ENCODE measurements around the gene CTSK. TPM values are rescaled to one million over a fixed set of nuclear protein-coding genes. Genes with fewer than 3 reads are reported as not detected.
"Not testable (repeated sequence)": the region's sequence is repeated elsewhere in the genome, so short reads cannot be mapped to it uniquely, and the experiment has no call there.

The CTSK gene
- polyA plus RNA-seq (2013, experiment 1 of 2), result 7.9 TPM
- polyA plus RNA-seq (2013, experiment 2 of 2), result 6.4 TPM

DNA sequence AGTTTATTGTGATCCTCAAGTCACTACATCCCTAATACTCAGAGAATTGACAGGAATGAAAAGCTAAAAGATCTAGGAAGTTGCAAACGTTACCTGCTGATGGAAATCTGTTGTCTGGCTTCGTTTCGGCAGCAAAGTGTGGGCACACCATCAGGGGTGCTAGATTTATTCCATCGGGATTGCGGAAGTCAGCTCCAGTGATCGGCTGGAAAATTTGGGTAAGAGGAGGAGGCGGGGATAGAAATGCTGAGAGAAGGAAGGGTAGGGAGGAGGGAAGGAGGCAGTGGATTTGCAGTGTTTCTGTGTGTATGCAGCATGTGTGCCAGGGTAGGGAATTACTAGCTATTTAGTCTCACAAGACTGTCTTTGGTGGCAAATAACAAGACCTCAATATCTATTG lies at the start of gene CTSK:
Gene CTSK, minus strand, starts transcription at position 140 of the 400 bp plus-strand sequence. CDS start 1,455 bp downstream, outside the sequence.
- H3K4me1 ChIP-seq (ENCODE audit: control insufficient read depth, insufficient read depth, low read length, poor library complexity, severe bottlenecking), result no peaks in the 10 kb centered on the region
- H3K36me3 ChIP-seq (ENCODE audit: control insufficient read depth, insufficient read depth, low read length), result peaks cover 33% of the 10 kb centered on the region
- WGBS, 2 experiments (ENCODE audit: insufficient coverage in 2 of 2), result 74 to 76% methylated on average over 5 of the region's 7 CpGs
- no peaks in the 10 kb centered on the region for H3K9me3 ChIP-seq (ENCODE audit: control insufficient read depth, low read length)
- H3K4me3 ChIP-seq (ENCODE audit: extremely low read depth, insufficient read depth, low read length, poor library complexity, severe bottlenecking), result no peak within 1 kb of the TSS
- peak within 1 kb of the TSS; percentile 8 for H3K27ac ChIP-seq (ENCODE audit: low read depth, low read length, severe bottlenecking)

DNA sequence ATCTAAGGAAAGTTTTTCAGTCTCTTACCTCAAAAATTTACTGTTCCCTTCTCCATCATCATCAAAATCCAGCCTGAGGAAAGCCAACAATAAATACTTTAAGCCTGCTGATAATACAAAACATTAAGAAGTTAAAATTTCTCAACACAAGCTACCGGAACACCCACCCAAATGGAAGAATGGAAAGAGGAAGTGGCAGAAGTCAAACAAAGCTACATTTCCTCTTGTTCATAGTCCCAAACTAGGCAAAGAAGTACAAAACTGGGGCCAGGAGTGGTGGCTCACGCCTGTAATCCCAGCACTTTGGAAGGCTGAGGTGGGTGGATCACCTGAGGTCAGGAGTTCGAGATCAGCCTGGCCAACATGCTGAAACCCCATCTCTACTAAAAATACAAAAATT lies 44.7 kb upstream of the CTSK start:
- peaks cover 59% of the 10 kb centered on the region for H3K36me3 ChIP-seq (ENCODE audit: control insufficient read depth, insufficient read depth, low read length)
- not testable (repeated sequence) for H3K27ac ChIP-seq (ENCODE audit: low read depth, low read length, severe bottlenecking); H3K9me3 ChIP-seq (ENCODE audit: control insufficient read depth, low read length); H3K4me3 ChIP-seq (ENCODE audit: extremely low read depth, insufficient read depth, low read length, poor library complexity, severe bottlenecking); H3K4me1 ChIP-seq (ENCODE audit: control insufficient read depth, insufficient read depth, low read length, poor library complexity, severe bottlenecking)
- WGBS, 2 experiments (ENCODE audit: insufficient coverage in 2 of 2), result no CpG with 5 or more reads among the region's 3 CpGs

DNA sequence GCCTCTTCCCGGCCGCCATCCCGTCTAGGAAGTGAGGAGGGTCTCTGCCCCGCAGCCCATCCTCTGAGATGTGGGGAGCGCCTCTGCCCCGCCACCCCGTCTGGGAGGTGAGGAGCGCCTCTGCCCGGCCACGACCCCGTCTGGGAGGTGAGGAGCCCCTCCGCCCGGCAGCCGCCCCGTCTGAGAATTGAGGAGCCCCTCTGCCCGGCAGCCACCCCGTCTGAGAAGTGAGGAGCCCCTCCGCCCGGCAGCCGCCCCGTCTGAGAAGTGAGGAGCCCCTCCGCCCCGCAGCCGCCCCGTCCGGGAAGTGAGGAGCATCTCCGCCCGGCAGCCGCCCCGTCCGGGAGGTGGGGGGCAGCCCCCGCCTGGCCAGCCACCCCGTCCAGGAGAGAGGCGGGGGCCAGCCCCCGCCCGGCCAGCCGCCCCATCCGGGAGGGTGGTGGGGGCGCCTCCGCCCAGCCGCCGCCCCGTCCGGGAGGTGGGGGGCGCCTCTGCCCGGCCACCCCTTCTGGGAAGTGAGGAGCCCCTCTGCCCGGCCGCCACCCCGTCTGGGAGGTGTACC lies 42.8 kb upstream of the CTSK start:
- H3K4me3 ChIP-seq (ENCODE audit: extremely low read depth, insufficient read depth, low read length, poor library complexity, severe bottlenecking); H3K9me3 ChIP-seq (ENCODE audit: control insufficient read depth, low read length); H3K4me1 ChIP-seq (ENCODE audit: control insufficient read depth, insufficient read depth, low read length, poor library complexity, severe bottlenecking); H3K27ac ChIP-seq (ENCODE audit: low read depth, low read length, severe bottlenecking): not testable (repeated sequence)
- peaks cover 50% of the 10 kb centered on the region for H3K36me3 ChIP-seq (ENCODE audit: control insufficient read depth, insufficient read depth, low read length)
- 93 to 96% methylated on average over 21 to 27 of the region's 49 CpGs for WGBS, 2 experiments (ENCODE audit: insufficient coverage in 2 of 2)

DNA sequence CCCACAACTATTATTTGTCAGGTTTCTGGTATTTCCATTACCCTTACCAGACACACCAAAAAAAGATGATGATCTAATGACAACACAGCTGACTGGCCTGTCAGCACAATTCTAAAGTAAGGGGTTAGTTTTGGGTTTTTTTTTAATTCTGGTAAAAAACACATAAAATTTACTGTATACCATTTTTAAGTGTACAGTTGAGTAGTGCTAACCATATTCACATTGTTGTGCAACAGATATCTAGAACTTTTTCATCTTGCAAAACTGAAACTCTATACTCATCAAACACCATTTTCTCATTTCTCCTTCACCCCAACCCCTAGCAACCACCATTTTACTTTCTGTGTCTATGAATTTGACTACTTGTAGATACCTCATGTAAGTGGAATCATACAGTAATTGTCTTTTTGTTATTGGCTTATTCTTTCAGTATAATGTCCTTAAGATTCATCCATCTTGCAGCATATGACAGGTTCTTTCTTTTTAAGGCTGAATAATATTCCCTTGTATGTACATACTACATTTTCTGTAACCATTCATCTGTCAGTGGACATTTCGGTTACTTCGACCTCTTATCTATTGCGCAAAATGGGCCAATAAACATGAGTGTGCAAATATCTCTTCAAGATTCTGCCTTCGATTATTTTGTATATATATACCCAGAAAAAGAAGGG lies 38.5 kb upstream of the CTSK start:
- H3K4me1 ChIP-seq (ENCODE audit: control insufficient read depth, insufficient read depth, low read length, poor library complexity, severe bottlenecking), result no peaks in the 10 kb centered on the region
- H3K4me3 ChIP-seq (ENCODE audit: extremely low read depth, insufficient read depth, low read length, poor library complexity, severe bottlenecking), result no peak overlapping the region
- H3K9me3 ChIP-seq (ENCODE audit: control insufficient read depth, low read length), result no peaks in the 10 kb centered on the region
- 94% methylated on average over 3 of the region's 4 CpGs; no CpG with 5 or more reads in 1 of the 2 experiments for WGBS, 2 experiments (ENCODE audit: insufficient coverage in 2 of 2)
- peaks cover 29% of the 10 kb centered on the region for H3K36me3 ChIP-seq (ENCODE audit: control insufficient read depth, insufficient read depth, low read length)
- H3K27ac ChIP-seq (ENCODE audit: low read depth, low read length, severe bottlenecking), result no peak overlapping the region

DNA sequence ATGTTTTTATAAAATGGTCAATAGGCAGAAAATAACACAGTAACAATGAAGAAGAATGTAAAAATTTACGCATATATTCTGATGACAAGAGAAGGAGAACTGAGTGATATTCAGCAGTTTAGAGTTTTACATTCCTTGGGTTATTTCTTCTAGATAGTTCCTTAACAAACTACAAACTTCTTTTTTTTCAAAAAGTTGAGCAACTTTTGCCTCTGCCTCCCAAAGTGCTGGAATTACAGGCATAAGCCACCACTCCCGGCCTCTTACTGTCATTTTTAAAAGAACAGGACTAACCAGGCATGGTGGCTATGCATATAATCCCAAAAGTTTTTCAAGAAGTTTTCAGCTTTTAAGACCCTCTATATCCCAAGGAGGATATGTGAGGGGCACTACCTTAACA lies 35.4 kb upstream of the CTSK start:
- peaks cover 49% of the 10 kb centered on the region for H3K36me3 ChIP-seq (ENCODE audit: control insufficient read depth, insufficient read depth, low read length)
- no peak overlapping the region for H3K4me3 ChIP-seq (ENCODE audit: extremely low read depth, insufficient read depth, low read length, poor library complexity, severe bottlenecking)
- 100% methylated on average over 1 of the region's 2 CpGs; no CpG with 5 or more reads in 1 of the 2 experiments for WGBS, 2 experiments (ENCODE audit: insufficient coverage in 2 of 2)
- no peaks in the 10 kb centered on the region for H3K4me1 ChIP-seq (ENCODE audit: control insufficient read depth, insufficient read depth, low read length, poor library complexity, severe bottlenecking)
- no peaks in the 10 kb centered on the region for H3K9me3 ChIP-seq (ENCODE audit: control insufficient read depth, low read length)
- no peak overlapping the region for H3K27ac ChIP-seq (ENCODE audit: low read depth, low read length, severe bottlenecking)

DNA sequence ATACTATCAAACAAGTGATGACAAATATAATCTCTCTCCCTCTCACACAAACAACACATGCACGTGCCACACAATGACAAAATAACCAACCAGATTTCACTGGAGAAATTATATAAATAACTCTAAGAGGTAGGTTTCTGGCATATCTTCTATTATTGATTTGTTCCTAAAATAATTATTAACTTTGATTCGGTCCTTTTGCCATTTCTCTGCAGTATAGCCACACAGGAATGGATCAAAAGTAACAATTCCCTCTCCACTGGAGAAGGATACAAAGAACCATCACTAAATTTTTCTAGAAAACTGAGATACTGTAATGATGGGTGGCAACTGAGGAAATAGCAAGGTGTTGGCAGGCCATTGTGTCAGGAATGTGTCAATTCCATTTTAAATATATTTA lies 34.9 kb upstream of the CTSK start:
- Histone ChIP-seq H3K36me3 (ENCODE audit: control insufficient read depth, insufficient read depth, low read length) (peaks cover 51% of the 10 kb centered on the region), H3K4me3 (ENCODE audit: extremely low read depth, insufficient read depth, low read length, poor library complexity, severe bottlenecking) (no peak overlapping the region), H3K4me1 (ENCODE audit: control insufficient read depth, insufficient read depth, low read length, poor library complexity, severe bottlenecking) (no peaks in the 10 kb centered on the region), H3K27ac (ENCODE audit: low read depth, low read length, severe bottlenecking) (no peak overlapping the region), H3K9me3 (ENCODE audit: control insufficient read depth, low read length) (no peaks in the 10 kb centered on the region)
- WGBS, 2 experiments (ENCODE audit: insufficient coverage in 2 of 2), result no CpG with 5 or more reads among the region's 2 CpGs

DNA sequence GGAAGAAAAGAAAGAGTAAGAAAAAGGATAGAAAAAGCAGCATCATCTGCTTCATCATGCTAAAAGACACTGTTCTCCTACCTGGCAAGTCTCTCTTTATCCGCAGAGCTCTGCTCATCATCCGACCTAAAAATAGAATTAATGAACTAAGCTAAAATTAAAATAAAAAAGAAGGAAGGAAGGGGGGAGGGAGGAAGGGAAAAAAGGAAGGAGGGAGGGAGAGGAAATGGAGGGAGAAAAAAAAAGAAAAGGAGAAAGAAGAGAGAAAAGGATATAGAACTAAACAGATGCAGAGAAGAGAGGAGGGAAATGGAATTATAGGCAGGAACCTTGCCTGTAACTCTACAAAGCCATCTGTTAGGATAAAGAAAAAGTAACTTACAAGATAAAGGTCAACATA lies 34.3 kb upstream of the CTSK start:
- peaks cover 57% of the 10 kb centered on the region for H3K36me3 ChIP-seq (ENCODE audit: control insufficient read depth, insufficient read depth, low read length)
- H3K4me1 ChIP-seq (ENCODE audit: control insufficient read depth, insufficient read depth, low read length, poor library complexity, severe bottlenecking), result no peaks in the 10 kb centered on the region
- H3K9me3 ChIP-seq (ENCODE audit: control insufficient read depth, low read length), result no peaks in the 10 kb centered on the region
- no peak overlapping the region for H3K27ac ChIP-seq (ENCODE audit: low read depth, low read length, severe bottlenecking)
- WGBS, 2 experiments (ENCODE audit: insufficient coverage in 2 of 2), result no CpG with 5 or more reads among the region's 2 CpGs
- H3K4me3 ChIP-seq (ENCODE audit: extremely low read depth, insufficient read depth, low read length, poor library complexity, severe bottlenecking), result no peak overlapping the region

DNA sequence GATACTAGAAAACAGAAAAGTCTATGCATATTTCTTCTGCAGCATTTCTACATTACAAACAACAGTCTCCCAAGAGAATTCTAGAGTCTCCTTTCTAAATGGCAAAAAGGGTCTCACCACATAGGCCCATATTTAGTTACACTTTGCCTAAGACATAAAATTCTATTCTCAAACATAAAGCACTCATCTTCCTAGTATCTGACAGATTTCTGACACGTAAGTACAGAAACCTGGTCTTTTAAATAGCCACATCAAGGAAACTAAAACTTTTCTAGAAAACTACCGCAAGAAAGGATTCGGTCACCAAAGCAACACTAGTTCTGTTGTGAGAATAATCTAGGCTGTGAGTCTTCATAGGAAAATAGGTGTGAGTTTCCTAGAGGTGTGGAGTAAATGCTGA lies 33.6 kb upstream of the CTSK start:
- no peaks in the 10 kb centered on the region for H3K4me1 ChIP-seq (ENCODE audit: control insufficient read depth, insufficient read depth, low read length, poor library complexity, severe bottlenecking)
- no peak overlapping the region for H3K4me3 ChIP-seq (ENCODE audit: extremely low read depth, insufficient read depth, low read length, poor library complexity, severe bottlenecking)
- H3K9me3 ChIP-seq (ENCODE audit: control insufficient read depth, low read length), result no peaks in the 10 kb centered on the region
- no peak overlapping the region for H3K27ac ChIP-seq (ENCODE audit: low read depth, low read length, severe bottlenecking)
- WGBS, 2 experiments (ENCODE audit: insufficient coverage in 2 of 2), result no CpG with 5 or more reads among the region's 3 CpGs
- H3K36me3 ChIP-seq (ENCODE audit: control insufficient read depth, insufficient read depth, low read length), result peaks cover 61% of the 10 kb centered on the region

DNA sequence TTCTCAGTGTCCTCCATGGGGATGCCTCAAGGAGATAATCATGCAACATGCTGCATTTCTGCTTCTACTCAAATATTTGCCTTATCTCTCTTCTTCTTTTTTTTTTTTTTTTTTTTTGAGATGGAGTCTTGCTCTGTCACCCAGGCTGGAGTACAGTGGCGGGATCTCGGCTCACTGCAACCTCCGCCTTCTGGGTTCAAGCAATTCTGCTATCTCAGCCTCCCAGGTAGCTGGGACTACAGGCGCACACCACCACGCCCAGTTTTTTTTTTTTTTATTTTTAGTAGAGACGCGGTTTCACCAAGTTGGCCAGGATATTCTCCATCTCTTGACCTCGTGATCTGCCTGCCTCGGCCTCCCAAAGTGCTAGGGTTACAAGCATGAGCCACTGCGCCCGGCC lies 32.8 kb upstream of the CTSK start:
- H3K36me3 ChIP-seq (ENCODE audit: control insufficient read depth, insufficient read depth, low read length), result peaks cover 68% of the 10 kb centered on the region
- not testable (repeated sequence) for H3K9me3 ChIP-seq (ENCODE audit: control insufficient read depth, low read length); H3K4me3 ChIP-seq (ENCODE audit: extremely low read depth, insufficient read depth, low read length, poor library complexity, severe bottlenecking); H3K4me1 ChIP-seq (ENCODE audit: control insufficient read depth, insufficient read depth, low read length, poor library complexity, severe bottlenecking); H3K27ac ChIP-seq (ENCODE audit: low read depth, low read length, severe bottlenecking)
- WGBS, 2 experiments (ENCODE audit: insufficient coverage in 2 of 2), result 96 to 98% methylated on average over 8 of the region's 11 CpGs

DNA sequence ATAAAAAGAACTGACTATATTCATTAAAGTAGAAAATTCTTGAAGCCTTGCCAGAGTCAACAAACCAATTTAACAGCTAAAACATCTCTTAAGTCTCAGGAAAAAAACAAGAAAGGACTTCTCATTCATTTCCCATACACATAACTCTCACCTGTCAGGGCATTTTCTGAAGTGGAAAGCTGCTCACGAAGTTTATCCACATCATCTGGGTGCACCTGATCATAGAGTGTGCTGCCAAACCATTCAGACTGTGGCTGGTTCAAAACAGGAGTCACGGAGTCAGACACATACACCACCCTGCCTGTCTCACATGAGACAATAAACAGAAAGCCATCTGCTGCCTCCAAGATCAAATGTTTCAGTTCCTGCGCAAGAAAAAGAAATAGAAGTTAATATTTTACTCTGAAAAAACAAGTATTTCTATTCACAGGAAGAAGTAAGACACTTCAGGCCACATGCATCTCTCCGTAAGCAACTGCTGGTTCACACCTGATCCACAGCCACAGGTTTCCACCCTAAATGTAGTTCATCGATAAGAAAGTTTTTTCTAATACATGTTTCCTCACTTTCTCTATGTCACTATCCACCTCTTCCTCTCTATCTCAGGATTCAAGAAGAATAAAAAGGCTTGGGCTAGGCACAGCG lies 28.2 kb upstream of the CTSK start:
- Histone ChIP-seq H3K4me1 (ENCODE audit: control insufficient read depth, insufficient read depth, low read length, poor library complexity, severe bottlenecking) (no peaks in the 10 kb centered on the region), H3K36me3 (ENCODE audit: control insufficient read depth, insufficient read depth, low read length) (peaks cover 87% of the 10 kb centered on the region), H3K4me3 (ENCODE audit: extremely low read depth, insufficient read depth, low read length, poor library complexity, severe bottlenecking) (no peak overlapping the region), H3K27ac (ENCODE audit: low read depth, low read length, severe bottlenecking) (no peak overlapping the region), H3K9me3 (ENCODE audit: control insufficient read depth, low read length) (no peaks in the 10 kb centered on the region)
- 94 to 96% methylated on average over 2 to 4 of the region's 6 CpGs for WGBS, 2 experiments (ENCODE audit: insufficient coverage in 2 of 2)

DNA sequence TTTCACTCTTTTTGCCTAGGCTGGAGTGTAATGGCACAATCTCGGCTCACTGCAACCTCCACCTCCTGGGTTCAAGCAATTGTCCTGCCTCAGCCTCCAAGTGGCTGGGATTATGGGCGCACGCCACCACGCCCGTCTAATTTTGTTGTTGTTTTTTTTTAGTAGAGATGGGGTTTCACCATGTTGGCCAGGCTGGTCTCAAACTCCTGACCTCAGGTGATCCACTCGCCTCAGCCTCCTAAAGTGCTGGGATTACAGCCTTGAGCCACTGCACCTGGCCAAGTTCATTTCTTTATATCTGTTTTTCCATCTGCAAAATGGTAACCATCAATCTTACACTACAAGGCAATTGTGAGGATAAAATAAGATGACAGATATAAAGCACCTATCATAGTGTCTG lies 25.9 kb upstream of the CTSK start:
- 90 to 100% methylated on average over 1 to 2 of the region's 6 CpGs for WGBS, 2 experiments (ENCODE audit: insufficient coverage in 2 of 2)
- peaks cover 81% of the 10 kb centered on the region for H3K36me3 ChIP-seq (ENCODE audit: control insufficient read depth, insufficient read depth, low read length)
- not testable (repeated sequence) for H3K4me1 ChIP-seq (ENCODE audit: control insufficient read depth, insufficient read depth, low read length, poor library complexity, severe bottlenecking); H3K27ac ChIP-seq (ENCODE audit: low read depth, low read length, severe bottlenecking); H3K4me3 ChIP-seq (ENCODE audit: extremely low read depth, insufficient read depth, low read length, poor library complexity, severe bottlenecking); H3K9me3 ChIP-seq (ENCODE audit: control insufficient read depth, low read length)
